ENCODE measurements around the gene CBR3.
A peak's percentile ranks its signal among the peaks of the same experiment; 100 is the strongest.

The CBR3 gene

DNA sequence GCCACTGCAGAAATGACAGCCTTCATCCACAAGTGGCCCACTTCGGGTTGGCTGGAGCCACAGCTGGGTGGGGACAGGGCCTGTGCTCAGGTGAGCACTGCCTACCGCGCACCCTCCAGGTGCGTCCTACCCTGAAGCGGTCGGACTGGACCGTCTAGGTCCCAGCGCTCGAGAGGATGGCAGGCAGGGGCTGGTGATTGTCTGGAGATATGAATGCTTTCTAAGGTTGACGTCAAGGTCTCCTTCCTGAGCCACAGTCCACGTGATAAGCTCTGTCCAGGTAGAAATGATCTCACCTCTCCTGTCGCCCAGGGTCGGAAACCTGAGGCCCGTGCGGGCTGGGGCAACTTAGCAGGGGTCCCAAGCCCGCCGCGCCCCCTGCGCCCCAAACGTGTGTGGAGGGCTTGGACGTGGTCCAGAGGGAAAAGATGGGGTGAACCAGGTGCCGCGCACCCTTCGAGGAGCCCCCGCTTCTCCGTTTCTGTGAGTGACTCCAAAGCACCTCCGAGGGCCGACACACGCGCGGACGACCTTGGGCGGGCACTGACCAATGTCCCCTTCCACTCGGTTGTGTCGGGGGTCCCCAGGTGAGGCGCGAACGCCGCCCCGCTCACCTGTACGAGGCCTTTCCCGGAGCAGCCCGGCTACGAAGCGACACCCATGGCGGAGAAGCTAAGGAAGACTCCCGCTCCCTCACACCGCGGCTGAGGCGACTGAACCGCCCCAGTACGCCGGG is 20.9 kb downstream of the CBR3 start:
- no peak for DNase-seq (ENCODE audit: low read depth)

DNA sequence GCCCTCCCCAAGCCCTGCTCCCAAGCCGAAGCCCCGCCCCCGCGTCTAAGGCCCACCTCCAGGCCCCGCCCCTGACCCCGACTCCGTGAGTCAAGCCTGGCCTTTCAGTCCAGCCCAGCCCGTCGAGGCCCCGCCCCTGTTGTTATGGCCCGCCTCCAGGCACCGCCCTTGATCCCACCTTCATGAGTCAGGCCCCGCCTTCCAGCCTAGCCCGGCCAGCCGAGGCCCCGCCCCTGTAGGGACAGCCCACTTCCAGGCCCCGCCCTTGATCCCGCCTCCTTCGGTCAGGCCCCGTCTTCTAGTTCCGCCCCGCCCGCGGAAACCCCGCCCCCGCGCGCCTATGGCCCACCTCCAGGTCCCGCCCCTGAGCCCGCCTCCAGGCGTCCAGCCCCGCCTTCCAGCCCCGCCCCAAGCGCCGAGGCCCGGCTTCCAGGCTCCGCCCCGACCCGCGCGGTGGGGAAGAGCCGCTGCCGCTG is 21.5 kb downstream of the CBR3 start:
- peak; percentile 77 for DNase-seq (ENCODE audit: low read depth)

DNA sequence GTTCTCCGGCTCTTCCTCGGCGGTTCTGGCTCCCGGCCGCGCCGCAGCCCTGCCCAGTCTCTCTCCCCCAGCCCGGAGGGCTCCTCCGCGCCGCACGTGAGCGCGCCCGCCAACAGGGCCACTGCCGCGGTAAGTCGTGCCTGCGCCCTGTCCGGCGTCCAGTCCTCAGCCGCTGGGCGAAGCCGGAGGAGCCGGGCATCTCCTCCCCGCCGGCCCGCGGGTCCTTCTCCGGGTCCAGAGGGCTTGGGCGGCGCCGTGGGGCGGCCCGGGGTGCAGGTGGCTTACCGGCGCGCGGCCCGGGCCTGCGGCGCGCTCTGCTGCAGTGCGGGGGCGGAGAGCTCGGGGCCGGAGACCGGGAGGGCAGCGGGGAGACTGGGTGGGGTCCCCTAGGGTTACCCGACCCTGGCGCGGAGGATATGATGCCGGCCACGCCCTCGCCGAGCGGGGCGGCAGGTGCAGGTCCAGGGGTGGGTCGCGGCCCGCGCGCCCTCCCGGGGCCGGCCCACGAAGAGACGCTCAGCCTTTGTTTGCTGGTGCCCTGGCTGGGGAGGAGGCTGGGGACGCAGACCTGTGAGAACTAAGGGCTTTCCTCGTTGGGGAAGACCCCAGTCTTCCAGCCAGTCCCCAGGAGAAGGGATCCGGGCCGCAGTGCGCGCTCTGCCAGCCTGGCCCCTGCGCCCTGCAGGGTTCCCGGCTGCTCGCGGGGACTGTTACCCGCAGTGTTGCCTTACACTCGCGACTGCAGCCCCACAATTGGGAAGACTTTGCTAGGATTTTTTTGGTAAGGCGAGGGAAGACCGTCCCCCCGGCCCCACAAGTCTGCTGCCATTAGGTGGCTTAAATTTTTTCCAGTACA is 22.2 kb downstream of the CBR3 start, which contains the start of gene DOP1B:
DOP1B (plus strand) TSS at position 10 of the 856 bp plus-strand sequence. CDS start 7,910 bp downstream, outside the sequence.
- DNase-seq (ENCODE audit: low read depth) = no peak

DNA sequence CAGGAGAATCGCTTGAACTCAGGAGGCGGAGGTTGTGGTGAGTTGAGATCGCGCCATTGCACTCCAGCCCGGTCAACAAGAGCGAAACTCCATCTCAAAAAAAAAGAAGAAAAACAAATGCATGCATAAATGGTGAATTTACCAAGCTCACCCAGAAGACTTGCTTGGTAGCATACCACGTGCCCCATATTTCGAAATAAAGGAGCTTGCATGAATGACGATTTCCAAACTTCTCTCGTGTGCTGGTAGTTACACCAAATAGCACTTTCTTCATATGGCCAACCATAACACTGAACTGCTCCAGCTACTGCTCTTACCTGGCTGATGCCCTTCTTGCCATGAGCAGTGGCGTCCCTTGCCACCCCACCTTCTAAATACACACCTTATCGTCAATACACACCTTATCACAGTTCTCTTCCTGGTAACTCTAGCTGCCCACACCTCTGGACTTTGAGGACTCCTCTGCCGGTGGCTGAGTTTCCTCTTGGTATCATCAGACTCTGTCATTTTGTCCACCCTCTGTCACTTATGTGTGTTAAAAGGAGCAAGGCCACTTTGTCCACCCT is 24.6 kb downstream of the CBR3 start:
- DNase-seq (ENCODE audit: low read depth) = no peak

DNA sequence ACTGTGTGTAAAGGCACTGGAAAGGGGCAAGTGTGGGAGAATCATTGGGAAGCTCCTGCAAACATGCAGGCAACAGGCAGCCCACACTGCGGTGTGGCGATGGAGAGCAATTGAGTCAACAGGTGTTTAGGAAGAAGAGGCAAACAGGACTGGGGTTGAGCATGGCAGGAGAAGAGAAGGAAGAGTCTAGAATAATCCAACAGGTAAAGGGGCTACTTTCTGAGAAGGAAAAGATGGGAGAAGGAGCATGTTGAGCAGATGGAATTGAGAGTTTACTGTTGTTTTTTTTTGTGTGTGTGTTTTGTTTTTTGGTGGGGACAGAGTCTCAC is 25.9 kb downstream of the CBR3 start:
- DNase-seq (ENCODE audit: low read depth) = no peak

DNA sequence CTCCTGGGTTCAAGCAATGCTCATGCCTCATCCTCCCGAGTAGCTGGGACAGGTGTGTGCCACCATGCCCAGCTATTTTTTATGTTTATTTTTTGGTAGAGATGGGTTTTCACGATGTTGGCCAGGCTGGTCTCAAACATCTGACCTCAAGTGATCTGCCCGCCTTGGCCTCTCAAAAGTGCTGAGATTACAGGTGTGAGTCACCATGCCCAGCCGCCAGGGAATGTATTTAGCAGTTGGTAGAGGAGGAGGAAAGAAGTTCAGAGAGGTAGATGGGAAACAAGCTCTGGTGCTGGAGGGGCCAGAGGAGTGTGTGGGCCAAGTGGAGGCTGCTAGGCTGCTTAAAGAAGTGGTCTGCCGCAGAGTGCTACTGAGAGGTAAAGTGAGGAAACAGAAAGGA is 27.8 kb downstream of the CBR3 start:
- no peak for DNase-seq (ENCODE audit: low read depth)

DNA sequence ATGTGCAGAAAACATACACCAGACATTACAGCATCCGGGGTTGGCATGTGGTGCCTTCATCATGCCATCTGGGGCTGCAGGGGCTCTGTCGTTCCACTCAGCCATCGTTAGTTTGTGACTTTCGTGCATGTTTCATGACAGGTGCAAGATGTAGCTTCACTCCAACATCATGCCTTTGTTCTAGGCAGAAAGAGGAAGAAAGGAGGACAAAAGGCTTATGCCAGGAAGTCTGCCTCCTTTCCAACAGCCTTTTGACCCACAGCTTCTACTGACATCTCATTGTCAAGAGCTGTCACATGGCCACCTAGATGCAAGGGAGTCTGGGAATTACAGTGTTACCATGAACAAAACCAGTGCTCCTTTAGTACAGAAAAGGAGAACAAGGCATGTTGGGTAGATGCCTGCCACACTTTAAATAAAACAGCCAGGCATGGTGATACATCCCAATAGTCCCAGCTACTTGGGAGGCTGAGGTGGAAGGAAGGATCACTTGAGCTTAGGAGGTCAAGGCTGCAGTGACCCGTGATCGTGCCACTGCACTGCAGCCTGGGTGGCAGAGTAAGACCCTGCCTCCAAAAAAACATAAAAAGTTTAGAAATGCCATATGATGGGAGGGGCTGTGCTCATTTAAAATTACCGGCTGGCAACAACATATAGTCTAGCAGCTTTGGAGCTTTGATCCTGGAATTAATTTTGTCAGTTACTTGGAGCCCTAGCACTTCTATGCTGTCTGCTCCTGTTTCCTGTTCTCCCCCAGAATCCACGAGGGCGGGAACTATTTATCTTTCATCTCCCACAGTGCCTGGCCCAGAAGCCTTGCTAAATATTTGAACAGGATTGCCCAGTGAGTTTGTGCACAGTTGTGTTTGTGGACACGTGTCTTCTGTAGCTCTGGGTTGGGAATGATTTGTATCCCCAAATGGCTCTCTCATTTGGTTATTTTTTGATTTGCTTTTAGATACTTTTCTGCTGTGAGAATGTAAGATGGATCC is 29.2 kb downstream of the CBR3 start:
- DNase-seq (ENCODE audit: low read depth) = no peak

DNA sequence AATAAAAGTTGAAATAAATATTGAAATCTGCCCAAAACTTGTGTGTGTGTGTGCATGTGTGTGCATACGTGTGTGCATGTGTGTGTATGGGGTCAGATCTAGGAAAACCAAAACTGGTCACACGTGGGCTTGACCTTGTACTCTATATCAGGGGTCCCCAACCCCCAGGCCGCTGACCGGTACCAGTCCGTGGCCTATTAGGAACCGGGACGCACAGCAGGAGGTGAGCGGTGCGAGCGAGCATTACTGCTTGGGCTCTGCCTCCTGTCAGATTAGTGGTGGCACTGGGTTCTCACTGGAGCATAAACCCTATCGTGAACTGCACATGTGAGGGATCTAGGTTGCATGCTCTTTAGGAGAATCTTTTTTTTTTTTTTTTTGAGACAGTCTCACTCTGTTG is 30.5 kb downstream of the CBR3 start:
- DNase-seq (ENCODE audit: low read depth) = no peak

DNA sequence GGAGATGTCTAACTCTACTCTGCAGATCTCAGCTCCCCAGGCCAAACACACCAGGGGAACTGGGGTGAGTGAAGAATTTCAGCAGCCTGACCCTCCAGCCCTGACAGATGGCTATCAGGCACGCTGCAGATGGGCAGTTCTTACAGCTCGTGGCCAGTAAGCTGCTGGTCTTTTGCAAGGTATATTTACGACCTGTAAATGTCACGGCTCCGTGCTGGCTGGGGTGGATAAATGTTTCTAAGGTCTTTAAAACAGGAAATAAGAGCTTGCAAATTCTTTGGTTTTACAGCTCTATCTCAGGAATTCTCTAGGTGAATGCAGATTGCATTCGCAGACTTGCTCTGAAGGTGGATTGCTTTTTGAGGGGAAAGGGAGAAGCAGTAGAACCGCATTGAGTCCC is 31.8 kb downstream of the CBR3 start:
- DNase-seq (ENCODE audit: low read depth) = no peak

DNA sequence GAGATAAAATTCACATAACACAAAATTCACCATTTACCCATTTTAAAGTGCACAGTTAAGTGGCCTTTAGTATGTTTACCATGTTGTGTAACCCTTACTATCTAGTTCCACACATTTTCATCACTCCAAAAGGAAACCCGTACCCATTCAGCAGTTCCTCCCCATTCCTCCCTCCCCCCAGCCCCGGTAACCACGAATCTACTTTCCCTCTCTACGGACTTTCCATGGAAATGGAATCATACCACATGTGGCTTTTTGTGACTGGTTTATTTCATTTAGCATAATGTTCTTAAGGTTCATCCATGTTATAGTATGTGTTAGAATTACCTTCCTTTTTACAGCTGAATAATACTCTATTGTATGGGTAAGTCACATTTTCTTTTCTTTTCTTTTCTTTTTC is 32.7 kb downstream of the CBR3 start:
- no peak for DNase-seq (ENCODE audit: low read depth)

DNA sequence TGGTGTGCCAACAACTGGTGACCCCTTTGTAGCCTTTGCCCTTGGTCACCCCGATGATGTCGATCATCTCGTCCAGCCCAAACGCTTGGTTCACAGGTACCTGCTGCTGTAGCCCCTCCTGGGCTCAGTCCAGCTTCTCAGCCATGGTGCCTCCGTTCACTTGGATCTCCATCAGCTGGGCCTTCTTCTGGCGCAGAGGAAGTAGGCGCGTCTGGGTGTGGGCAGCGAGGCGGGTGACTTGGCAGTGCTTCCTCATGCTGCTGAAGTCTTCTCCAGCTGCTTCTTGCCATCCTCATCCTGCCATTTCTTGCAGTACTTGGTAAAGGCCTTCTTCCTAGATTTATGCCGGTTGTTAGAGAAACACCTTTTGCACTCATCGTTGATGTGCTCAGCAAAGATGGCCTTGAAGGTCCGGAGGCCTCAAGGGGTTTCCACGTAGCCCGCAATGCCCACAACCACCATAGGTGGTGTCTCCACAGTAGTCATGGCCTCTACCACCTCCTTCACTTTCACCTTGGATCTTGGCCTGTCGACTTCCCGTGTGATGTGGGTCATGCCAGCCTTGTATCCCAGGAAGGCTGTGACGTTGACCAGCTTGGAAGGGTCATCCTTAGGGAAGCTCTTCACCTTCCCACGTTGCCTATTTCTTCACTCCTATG is 34.7 kb downstream of the CBR3 start:
- DNase-seq (ENCODE audit: low read depth) = no peak

DNA sequence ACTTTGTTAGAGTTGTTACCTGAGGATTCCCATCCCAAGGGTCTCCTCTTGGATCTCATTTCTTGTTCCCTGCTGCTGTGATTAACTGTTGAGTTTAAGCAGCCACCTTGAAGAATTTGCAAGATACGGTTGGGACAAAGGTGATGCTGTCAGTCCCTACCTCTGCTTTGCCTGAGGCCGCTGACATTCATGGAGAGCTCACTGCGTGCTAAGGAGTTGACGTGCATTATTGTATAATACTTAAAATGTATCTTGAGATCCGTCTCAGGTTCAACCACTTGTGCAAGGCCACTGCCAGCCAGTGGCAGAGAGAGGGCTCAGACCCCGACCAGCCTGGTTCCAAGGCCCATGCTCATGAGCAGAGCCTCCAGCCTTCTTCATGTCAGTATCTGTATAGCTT is 35.9 kb downstream of the CBR3 start:
- no peak for DNase-seq (ENCODE audit: low read depth)

DNA sequence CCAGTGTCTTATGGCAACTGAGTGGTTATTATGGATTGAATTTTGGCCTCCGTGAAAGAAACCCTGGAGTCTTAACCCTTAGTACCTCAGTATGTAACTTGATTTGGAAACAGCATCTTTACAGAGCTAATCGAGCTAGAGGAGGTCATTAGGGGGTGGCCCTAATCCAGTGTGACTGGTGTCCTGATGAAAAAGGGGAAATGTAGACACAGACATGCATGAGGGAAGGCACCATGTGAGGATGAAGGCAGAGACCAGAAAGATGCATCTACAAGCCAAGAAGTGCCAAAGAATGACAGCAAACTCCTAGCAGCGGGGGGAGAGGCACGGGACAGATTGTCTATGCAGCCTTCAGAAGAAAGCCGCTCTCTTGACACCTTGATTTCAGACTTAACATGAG is 36.5 kb downstream of the CBR3 start:
- no peak for DNase-seq (ENCODE audit: low read depth)

DNA sequence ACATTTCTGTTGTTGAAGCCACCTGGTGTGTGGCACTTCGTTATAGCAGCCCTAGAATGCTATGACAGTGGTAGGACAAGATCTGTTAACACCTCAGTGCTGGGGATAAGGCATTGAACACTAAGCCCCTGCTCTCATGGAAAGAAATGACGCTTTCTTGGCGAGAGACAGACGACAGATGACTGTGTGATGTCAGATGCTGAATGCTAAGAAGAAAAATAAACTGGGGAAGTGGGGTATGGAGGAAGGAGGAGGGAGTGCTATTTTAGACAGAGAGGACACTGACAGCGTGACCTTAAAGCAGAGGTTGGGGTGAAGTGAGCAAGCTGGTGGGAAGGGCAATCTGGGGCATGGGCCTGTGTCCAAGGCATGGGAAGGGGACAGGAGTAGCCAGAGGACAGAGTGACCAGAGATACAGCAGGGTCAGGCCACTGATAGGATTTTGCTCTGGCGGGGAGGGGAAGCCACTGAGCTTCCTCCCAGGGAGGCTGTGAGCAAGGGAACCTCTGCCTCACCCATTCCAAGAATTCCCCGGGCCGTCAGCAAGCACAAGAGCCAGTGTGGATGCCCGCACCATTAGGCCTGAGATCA is 37.0 kb downstream of the CBR3 start:
- DNase-seq (ENCODE audit: low read depth) = no peak

DNA sequence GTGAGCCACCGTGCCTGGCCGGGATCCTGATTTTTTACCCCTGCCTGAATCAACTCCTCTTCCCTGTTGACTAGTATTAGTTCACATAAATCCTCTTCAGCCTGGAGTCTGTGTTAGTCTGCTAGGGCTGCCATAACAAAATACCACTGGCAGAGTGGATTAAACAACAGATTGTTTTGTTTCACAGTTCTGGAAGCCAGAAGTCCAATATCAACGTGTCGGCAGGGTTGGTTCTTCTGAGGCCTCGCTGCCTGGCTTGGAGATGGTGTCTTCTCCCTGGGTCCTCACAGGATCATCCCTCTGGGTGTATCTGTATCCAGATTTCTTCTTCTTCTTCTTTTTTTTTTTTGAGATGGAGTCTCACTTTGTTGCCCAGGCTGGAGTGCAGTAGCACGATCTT is 39.9 kb downstream of the CBR3 start:
- no peak for DNase-seq (ENCODE audit: low read depth)

DNA sequence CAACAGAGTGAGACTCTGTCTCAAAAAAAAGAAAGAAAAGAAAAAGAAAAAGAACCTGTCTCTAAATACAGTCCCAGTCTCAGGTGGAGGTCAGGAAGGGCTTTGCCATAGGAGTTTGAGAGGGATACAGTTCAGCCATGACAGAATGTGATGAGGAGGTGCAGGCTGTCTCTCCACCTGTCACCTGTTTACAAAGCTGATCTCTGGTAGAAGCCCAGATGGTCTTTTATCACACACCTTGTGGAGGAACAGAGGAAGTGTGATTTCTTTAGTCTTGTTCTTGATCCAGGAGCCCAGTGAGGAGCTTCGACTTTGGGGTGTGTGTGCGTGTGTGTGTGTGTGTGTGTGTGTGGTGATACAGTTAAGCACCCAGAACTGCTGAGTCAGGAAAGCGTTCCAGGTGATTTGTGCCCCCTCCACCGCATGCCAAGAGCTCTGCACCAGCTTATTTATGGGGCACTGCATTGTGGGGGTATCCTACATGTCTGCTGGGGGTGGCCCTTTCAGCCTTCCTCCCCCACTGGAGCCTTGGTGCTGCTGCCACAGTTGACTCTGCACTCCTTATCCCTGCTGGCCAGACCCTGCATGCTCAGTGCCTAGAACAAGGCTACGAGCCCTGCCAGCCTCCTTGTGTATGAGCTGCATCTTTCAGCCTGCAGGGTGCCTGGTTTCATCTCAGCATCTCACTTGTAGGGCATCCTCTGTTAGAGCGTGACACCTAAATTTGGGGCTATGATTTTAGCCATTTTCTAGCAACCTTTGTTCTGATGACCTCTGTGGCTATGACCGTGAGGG is 41.1 kb downstream of the CBR3 start:
- DNase-seq (ENCODE audit: low read depth) = no peak

DNA sequence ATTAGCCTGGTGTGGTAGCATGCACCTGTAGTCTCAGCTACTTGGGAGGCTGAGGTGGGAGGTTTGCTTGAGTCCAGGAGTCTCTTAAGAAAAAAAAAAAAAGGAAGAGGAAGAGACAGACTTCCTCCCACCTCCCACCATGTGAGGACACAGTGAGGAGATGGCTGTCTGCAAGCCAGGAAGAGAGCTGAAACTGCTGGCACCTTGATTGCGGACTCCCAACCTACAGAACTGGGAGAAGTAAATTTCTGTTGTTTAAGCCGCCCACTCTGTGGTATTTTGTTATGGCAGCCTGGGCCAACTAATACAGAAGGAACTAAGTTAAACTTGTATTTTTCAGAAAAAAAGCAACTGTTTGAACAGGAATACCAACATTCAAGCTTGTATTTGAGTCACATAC is 43.5 kb downstream of the CBR3 start:
- DNase-seq (ENCODE audit: low read depth) = no peak

DNA sequence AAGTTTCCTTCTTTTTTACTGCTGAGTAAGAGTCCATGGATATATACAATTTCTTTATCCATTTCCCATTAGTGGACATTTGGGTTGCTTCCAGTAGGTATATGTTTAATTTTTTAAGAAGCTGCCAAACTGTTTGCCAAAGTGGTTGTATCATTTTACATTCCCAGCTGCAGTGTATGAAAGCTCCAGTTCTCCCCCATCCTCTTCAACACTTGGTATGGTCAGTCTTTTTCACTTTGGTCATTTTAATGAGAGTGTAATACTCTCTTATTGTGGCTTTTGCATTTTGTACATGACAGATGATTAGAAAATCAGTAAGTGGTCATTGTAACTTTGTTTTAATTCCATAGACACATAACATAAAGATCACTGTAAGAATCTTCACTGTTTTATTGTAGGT is 44.3 kb downstream of the CBR3 start:
- no peak for DNase-seq (ENCODE audit: low read depth)

DNA sequence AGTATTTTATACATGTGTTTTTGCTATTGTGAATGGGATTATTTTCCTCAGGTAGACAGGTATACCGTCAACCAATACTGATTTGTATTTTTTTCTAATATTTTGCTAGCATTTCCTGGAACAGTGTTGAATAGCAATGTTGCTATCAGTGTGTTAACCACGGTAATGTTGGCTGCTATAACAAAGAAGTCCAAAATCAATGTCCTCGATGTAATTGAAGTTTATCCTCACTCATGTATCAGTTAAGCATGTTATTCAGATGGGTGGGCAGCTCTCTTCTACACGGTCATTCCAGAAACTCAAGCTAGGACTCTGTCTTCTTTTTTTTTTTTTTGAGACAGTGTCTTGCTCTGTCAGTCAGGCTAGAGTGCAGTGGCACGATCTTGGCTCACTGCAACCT is 46.1 kb downstream of the CBR3 start:
- no peak for DNase-seq (ENCODE audit: low read depth)

DNA sequence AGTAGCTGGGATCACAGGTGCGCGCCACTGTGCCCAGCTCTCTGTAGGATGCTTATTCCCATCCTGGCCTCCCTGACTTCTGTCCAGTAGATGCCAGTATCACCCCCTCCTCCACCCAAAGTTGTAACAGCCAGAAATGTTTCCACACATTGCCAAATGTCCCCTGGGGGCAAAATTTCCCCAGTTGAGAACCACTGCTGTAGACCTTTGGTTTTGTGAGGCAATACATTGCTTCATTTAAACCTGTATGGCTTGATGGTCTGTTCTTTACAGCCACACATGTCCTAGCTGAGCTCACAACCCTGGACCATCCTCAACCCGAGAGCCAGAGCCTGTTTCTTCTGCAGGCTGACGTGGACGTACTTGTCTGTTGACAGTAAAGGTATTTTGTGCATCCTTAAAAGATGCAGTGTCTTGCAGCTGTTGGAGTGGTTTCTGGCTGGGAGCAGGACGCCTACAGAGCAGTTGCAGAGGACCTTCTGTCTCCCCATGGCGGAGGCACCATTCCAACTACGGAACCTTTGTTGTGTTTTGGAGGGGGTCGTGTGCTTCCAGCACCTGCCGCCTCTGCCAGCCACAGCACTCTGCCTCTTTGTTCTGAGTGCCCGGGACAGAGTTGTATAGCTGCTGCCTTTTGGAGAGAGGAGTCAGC is 48.4 kb downstream of the CBR3 start:
- DNase-seq (ENCODE audit: low read depth) = no peak
